ENCODE results near the gene F2R. TPM values are rescaled to one million over a fixed set of nuclear protein-coding genes. Genes with fewer than 3 reads are reported as not detected.

The F2R gene
- total RNA-seq, 4 donors from 2014 or later: 6.6 to 31.7 (median 14.6) TPM

GRCh38 chr5:76781775-76782174 lies 65.8 kb downstream of the F2R start:
- TF ChIP-seq, protein P1, sequence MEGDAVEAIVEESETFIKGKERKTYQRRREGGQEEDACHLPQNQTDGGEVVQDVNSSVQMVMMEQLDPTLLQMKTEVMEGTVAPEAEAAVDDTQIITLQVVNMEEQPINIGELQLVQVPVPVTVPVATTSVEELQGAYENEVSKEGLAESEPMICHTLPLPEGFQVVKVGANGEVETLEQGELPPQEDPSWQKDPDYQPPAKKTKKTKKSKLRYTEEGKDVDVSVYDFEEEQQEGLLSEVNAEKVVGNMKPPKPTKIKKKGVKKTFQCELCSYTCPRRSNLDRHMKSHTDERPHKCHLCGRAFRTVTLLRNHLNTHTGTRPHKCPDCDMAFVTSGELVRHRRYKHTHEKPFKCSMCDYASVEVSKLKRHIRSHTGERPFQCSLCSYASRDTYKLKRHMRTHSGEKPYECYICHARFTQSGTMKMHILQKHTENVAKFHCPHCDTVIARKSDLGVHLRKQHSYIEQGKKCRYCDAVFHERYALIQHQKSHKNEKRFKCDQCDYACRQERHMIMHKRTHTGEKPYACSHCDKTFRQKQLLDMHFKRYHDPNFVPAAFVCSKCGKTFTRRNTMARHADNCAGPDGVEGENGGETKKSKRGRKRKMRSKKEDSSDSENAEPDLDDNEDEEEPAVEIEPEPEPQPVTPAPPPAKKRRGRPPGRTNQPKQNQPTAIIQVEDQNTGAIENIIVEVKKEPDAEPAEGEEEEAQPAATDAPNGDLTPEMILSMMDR (IDR thresholded peaks at IDR 0.05; ENCODE audit: low read depth): no peak

DNA sequence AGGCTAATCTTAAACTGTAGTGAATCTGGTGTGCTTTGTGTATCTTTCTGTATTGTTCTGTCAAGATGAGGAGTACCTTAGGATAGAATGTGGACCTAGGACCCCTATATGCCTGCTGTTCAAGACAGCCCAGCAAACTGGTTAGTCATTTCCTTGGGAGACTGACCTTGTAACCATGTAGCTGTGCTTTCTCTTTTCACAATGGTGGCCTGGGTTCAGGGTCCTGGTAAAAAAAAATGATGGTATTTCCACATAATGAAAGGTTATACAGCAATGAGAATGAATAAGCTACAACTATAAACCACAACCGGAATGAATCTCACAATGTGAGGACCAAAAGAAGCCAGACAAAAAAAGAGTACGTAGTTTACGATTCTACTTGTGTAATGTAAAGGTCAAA lies 66.5 kb downstream of the F2R start:
- TF ChIP-seq, protein P1 (IDR thresholded peaks at IDR 0.05; ENCODE audit: low read depth): no peak

Small RNA genes lying within 50 kb of the gene (small RNA-seq; reads per million reads assigned to genes)
- gene RF02154 (not detected), gene RF02155 (not detected)

Other genes with a start within 250 kb of the F2R start
- gene F2RL2, start 92.7 kb upstream of the F2R start, total RNA-seq: under 1 TPM in 1 of 4 donors, not detected in 3; 0.34 TPM
- 1 to 10 TPM in 1 of 4 donors, under 1 TPM in 3; 0.19 to 3.6 (median 0.35) TPM for gene F2RL1, start 102.9 kb downstream of the F2R start, total RNA-seq
- gene S100Z, start 133.9 kb downstream of the F2R start, total RNA-seq: 1 to 10 TPM in 1 of 4 donors, not detected in 3; 2.5 TPM
- 10 to 100 TPM in 1 of 4 donors, 1 to 10 TPM in 3; 2.0 to 16.4 (median 3.9) TPM for gene CRHBP, start 236.9 kb downstream of the F2R start, total RNA-seq

Data from subcutaneous adipose tissue (tissue), 4 donors.